ENCODE measurements around the gene RBX1. TPM values are rescaled to one million over a fixed set of nuclear protein-coding genes. Genes with fewer than 3 reads are reported as not detected.

RBX1 gene
- total RNA-seq, 2 donors from 2014 or later: 34.8 to 39.0 TPM

- no peak for DNase-seq
- ATAC-seq: no peak
- intact Hi-C loops (cut with DNase I, micrococcal nuclease): no loop called here
Measured at GRCh38 chr22:41003976-41004375, 52.8 kb downstream of the RBX1 start.

GRCh38 chr22:41009222-41009948, 58.2 kb downstream of the RBX1 start:
- intact Hi-C loops (cut with DNase I, micrococcal nuclease): no loop called here
- peak; percentile 87 for ATAC-seq
- peak in 1 of 2 donors; percentile 15 for DNase-seq

GRCh38 chr22:41015003-41015402, 63.8 kb downstream of the RBX1 start:
- ATAC-seq: no peak
- intact Hi-C loops (cut with DNase I, micrococcal nuclease): no loop called here
- DNase-seq: no peak

GRCh38 chr22:41021061-41021612, 70.0 kb downstream of the RBX1 start:
- intact Hi-C loops (cut with DNase I, micrococcal nuclease): loop anchor here in 1 of 2 donors (5.0 kb wide), 1 partner anchor 64 kb away; no protein-coding TSS in a partner anchor
- ATAC-seq (peak; percentile 14), DNase-seq (peak; percentile 28 to 39)

GRCh38 chr22:41021613-41022454, 70.7 kb downstream of the RBX1 start:
- intact Hi-C loops (cut with DNase I, micrococcal nuclease): loop anchor here in 1 of 2 donors (5.0 kb wide), 1 partner anchor 65 kb away; no protein-coding TSS in a partner anchor
- peak; percentile 69 to 84 for DNase-seq
- ATAC-seq: peak; percentile 83

- peak; percentile 85 for ATAC-seq
Measured at GRCh38 chr22:41022470-41023298, 71.5 kb downstream of the RBX1 start.

More at GRCh38 chr22:41022470-41023298, 71.5 kb downstream of the RBX1 start:
- intact Hi-C loops (cut with DNase I, micrococcal nuclease): loop anchor here in 1 of 2 donors (5.0 kb wide), 1 partner anchor 65 kb away; no protein-coding TSS in a partner anchor
- peak; percentile 95 to 96 for DNase-seq

Other genes starting within 250 kb of the RBX1 start
- gene SLC25A17, start 132.0 kb upstream of the RBX1 start, total RNA-seq: 10 to 100 TPM in 1 of 2 donors, 1 to 10 TPM in 1; 9.6 to 14.2 TPM
- gene ST13, start 94.7 kb upstream of the RBX1 start, total RNA-seq: 100 to 1,000 TPM; 142 to 203 TPM
- gene XPNPEP3, start 94.2 kb upstream of the RBX1 start, total RNA-seq: 10 to 100 TPM in 1 of 2 donors, 1 to 10 TPM in 1; 9.9 to 12.7 TPM
- gene DNAJB7, start 89.3 kb upstream of the RBX1 start, total RNA-seq: under 1 TPM; 0.21 to 0.47 TPM
- 10 to 100 TPM; 63.0 to 67.6 TPM for gene EP300, start 141.2 kb downstream of the RBX1 start, total RNA-seq